GM04503 (cell line): Measurements from ENCODE around the gene ABR.
"Not testable (repeated sequence)": the region's sequence is repeated elsewhere in the genome, so short reads cannot be mapped to it uniquely, and the experiment has no call there.

Experiments
- DNase-seq: peaks from one replicate; pipeline ENCODE4 v3.0.0-alpha.2; 2012; ENCODE audit warnings: low read depth

The ABR gene

GRCh38 chr17:1047879-1048470 is 131.8 kb downstream of the ABR start:
- DNase-seq = no peak

- DNase-seq = no peak
Measured at GRCh38 chr17:1047177-1047878, 132.5 kb downstream of the ABR start.

DNA sequence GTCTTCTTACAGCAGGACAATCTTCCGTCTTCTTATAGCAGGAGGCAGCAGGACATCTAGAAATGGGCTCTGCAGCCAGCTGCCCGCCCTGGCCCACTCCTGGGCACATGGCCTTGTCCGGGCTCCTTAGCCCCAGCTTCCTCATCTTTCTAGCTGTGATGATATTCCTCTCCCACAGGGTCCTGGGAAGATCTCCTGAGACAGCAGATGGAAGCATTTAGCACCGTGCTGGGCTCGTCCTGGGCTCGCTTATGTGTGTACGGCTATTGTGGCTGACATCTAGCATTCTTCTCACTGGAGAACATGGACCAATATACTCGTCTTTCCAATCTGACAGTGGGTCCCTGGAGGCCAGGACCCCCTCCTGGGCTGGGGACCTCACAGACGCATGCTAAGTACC is 134.3 kb downstream of the ABR start:
- no peak for DNase-seq

- DNase-seq = not testable (repeated sequence)
Measured at GRCh38 chr17:1044387-1045009, 135.3 kb downstream of the ABR start.

- DNase-seq = no peak
Measured at GRCh38 chr17:1043601-1044251, 136.1 kb downstream of the ABR start.

GRCh38 chr17:1042486-1042885 is 137.3 kb downstream of the ABR start:
- no peak for DNase-seq

- no peak for DNase-seq
Measured at GRCh38 chr17:1041746-1042145, 138.0 kb downstream of the ABR start.

GRCh38 chr17:1040216-1040600 is 139.6 kb downstream of the ABR start:
- no peak for DNase-seq

- DNase-seq = no peak
Measured at GRCh38 chr17:1039511-1040215, 140.1 kb downstream of the ABR start.

GRCh38 chr17:1039123-1039507 is 140.7 kb downstream of the ABR start:
- no peak for DNase-seq

GRCh38 chr17:1038459-1039122 is 141.2 kb downstream of the ABR start:
- DNase-seq = no peak

DNA sequence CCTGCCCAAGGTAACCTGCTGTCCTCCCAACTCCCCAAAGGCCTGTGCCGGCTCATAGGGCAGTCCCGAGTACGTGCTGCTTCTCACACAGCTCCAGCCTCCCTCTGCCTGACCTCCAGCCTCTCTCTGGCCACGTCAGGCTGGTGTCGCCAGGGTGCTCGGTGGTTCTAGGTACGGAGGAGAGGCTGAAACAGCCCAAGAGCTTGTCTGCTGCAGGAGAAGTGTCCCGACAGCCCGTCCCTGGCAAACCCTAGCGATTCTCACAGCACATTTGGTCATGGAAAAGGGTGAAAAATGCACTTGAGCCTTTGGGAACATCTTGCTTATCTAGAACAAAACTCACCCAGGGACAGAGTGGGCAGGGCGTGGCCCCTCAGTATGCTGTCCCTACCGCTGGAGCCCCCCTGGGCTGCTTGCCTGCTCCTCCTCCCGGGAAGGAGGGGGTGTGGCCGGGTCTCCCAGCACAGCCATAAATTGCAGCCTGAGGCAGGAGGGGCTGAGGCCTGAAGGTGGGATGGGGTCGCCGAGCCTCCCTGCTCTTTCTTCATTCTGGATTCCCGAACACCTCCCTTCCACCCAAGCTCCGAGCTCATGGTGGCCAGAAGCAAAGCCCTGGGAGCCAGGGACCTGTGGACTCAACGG is 142.4 kb downstream of the ABR start:
- no peak for DNase-seq

DNA sequence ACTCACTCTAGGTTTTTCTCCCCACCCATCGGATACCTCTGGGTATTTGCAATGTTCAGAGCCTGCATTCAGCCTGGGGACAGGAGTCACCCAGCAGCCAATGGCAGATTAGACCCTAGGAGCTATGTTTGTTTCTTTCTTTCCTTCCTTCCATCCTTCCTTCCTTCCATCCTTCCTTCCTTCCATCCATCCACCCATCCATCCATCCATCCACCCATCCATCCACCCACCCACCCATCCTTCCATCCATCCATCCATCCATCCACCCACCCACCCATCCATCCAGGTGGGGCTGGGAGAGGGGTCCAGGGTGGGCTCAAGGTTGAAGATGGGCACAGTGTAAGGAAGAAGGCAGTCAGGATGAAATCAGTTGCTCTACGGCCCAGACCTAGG is 142.9 kb downstream of the ABR start:
- DNase-seq = no peak

DNA sequence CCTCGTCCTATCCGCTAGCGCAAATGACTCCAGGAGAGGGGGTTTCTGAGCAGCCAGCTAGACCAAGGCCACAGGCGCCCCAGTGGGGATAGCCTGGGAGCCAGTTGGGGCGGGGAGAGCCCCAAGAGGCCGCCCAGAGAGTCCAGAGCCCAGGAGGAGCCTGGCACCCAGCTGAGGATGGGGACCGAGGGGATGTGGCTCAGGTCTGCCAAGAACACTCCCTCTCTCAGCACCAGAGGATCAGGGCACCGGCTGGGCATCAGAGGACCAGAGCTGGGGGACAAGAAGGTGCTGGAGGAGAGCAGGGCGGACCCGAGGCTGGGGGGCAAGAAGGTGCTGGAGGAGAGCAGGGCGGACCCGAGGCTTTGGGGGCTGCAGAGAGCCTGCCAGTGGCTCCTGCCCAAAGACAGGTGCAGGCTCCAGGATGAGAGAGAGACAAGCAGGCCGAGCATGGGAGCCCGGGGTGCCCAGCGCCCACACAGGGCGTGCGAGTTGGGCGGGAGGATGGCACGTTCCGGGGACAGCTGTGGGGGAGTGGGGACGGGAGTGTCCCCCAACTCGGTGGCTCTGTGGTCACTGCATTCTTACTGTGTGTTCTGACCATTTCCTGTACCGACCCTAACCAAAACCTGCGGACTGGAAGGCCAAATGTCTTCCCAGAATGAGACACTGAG is 143.5 kb downstream of the ABR start:
- no peak for DNase-seq

DNA sequence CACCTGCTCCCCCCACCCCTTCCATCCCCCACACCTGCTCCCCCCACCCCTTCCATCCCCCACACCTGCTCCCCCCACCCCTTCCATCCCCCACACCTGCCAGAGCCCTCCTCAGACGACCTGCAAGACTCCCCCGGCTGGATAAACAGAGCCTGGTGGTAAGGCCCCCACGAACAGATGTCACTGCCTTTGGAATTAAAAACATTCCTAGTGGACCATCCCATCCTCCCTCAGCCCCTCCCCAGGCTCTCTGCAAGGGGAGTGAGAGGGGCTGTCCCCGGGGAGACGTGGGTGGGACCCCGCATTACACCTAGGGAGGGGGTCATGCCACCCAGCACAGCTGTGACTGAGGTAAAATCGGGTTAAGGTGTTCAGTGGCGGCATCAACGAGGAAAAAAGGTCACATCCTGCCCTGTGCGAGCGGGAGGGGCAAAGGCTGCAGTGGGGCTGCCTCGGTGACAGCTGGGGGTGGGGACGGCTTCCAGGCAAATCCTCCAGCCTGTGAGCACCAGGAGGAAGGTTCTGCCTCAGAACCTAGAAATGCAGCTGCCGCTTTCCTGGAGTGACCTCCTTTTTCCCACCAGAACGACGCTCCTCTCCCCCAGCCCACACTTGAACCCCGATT is 144.1 kb downstream of the ABR start:
- DNase-seq = no peak

- DNase-seq = no peak
Measured at GRCh38 chr17:1034652-1035210, 145.1 kb downstream of the ABR start.

DNA sequence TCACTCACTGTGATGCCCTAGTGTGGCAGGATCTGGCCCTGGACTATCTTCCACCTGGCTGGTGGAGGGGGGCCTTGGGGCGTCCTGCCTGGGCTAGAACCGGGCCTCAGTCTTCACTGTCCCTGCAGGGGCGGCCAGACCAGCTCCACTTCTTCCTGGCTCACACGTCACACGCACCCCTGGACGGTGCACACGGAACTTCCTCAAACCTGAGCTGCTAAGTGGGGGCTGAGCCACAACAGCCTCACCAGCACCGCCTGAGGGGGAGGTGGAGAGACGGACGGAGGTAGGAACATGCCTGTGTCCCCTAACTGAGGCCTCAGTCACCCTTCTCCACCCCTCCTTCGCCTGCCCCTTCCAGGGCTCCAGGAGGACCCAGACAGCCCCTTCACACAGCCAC is 146.3 kb downstream of the ABR start:
- no peak for DNase-seq

GRCh38 chr17:1032391-1032790 is 147.4 kb downstream of the ABR start:
- DNase-seq = no peak

- DNase-seq = no peak
Measured at GRCh38 chr17:1031711-1032110, 148.1 kb downstream of the ABR start.
